ENCODE measurements around the gene COL23A1. TPM values are rescaled to one million over a fixed set of nuclear protein-coding genes. Genes with fewer than 3 reads are reported as not detected.

COL23A1 gene
- total RNA-seq, 1 experiment from 2014 or later = 15.0 TPM

GRCh38 chr5:178426326-178427130, 163.7 kb downstream of the COL23A1 start:
- ChIA-PET CTCF (interaction anchor here (1.1 kb wide), 1 partner anchor 164 kb away, joined by 3 read pairs; the partner anchor contains the start of gene COL23A1), POLR2A (no interaction called here)
- TF ChIP-seq PRDM15 (CRISPR knock-in tag; IDR thresholded peaks at IDR 0.05) = no peak
- TF ChIP-seq EMX1 (CRISPR knock-in tag; IDR thresholded peaks at IDR 0.05) = no peak
- no peak for TF ChIP-seq PRRX2 (CRISPR knock-in tag; IDR thresholded peaks at IDR 0.05)
- TF ChIP-seq TCF7 (CRISPR knock-in tag; IDR thresholded peaks at IDR 0.05; ENCODE audit: low read depth) = no peak
- TF ChIP-seq ZNF396 (CRISPR knock-in tag; IDR thresholded peaks at IDR 0.05; ENCODE audit: borderline replicate concordance) = no peak
- no peak for TF ChIP-seq CDX4 (CRISPR knock-in tag; IDR thresholded peaks at IDR 0.05; ENCODE audit: borderline replicate concordance)
- no peak for TF ChIP-seq PREB (CRISPR knock-in tag; IDR thresholded peaks at IDR 0.05; ENCODE audit: borderline replicate concordance)
- no peak for TF ChIP-seq CREB1 (CRISPR knock-in tag; IDR thresholded peaks at IDR 0.05)
- no peak for TF ChIP-seq USF2 (CRISPR knock-in tag; IDR thresholded peaks at IDR 0.05)
- TF ChIP-seq HMGXB4 (CRISPR knock-in tag; IDR thresholded peaks at IDR 0.05) = no peak
- no peak for TF ChIP-seq ZNF416 (CRISPR knock-in tag; IDR thresholded peaks at IDR 0.05)
- no peak for ATAC-seq
- H3K4me3 Mint-ChIP-seq = no peak overlapping the region
- no peak for DNase-seq (ENCODE audit: low spot score)
- H3K27me3 Mint-ChIP-seq (ENCODE audit: low read depth) = no peaks in the 10 kb centered on the region
- peaks cover 8% of the 10 kb centered on the region for H3K36me3 Mint-ChIP-seq
- peaks cover 34% of the 10 kb centered on the region for H3K4me1 Mint-ChIP-seq
- peaks cover 5% of the 10 kb centered on the region for H3K9me3 Mint-ChIP-seq
- peak overlapping the region; percentile 25; the same call in 1 of the 2 replicates for H3K27ac Mint-ChIP-seq

- Mint-ChIP-seq H3K27ac (no peak overlapping the region), H3K36me3 (0 out of 2 replicates have a peak, but pooled peaks cover under 1% of the 10 kb centered on the region), H3K4me3 (no peak overlapping the region), H3K4me1 (peaks cover 43% of the 10 kb centered on the region), H3K9me3 (no peaks in the 10 kb centered on the region), H3K27me3 (ENCODE audit: low read depth) (no peaks in the 10 kb centered on the region)
- TF ChIP-seq ZNF138 (CRISPR knock-in tag; conservative IDR thresholded peaks at IDR 0.05) (no peak), FOXJ3 (CRISPR knock-in tag; IDR thresholded peaks at IDR 0.05; ENCODE audit: borderline replicate concordance) (no peak)
- no peak for DNase-seq (ENCODE audit: low spot score)
- ChIA-PET POLR2A (no interaction called here), CTCF (interaction anchor here (1.9 kb wide), 1 partner anchor 36 kb away, joined by 9 read pairs; no protein-coding TSS in a partner anchor)
- no peak for ATAC-seq
Observed at GRCh38 chr5:178425621-178426068, 164.5 kb downstream of the COL23A1 start.
